WI38 (cell line): Measurements from ENCODE around the gene PHC3.

Experiments used
- H3K4me3 ChIP-seq: 2 replicates; pipeline ENCODE4 v1.5.1; 2011; ENCODE audit warnings: low read depth, mild to moderate bottlenecking, control low read depth, low read length
- CTCF ChIP-seq: IDR thresholded peaks from 2 replicates; pipeline ENCODE4 v1.5.1; 2012; ENCODE audit warnings: low read depth, mild to moderate bottlenecking, control low read depth, low read length

The PHC3 gene

GRCh38 chr3:170043506-170043905, 138.0 kb downstream of the PHC3 start:
- no peak for TF ChIP-seq CTCF
- H3K4me3 ChIP-seq = no peak overlapping the region

GRCh38 chr3:170040418-170040817, 141.1 kb downstream of the PHC3 start:
- no peak overlapping the region for H3K4me3 ChIP-seq
- no peak for TF ChIP-seq CTCF

GRCh38 chr3:170038434-170039110, 143.0 kb downstream of the PHC3 start:
- TF ChIP-seq CTCF = no peak
- peak overlapping the region; percentile 47 for H3K4me3 ChIP-seq
